Ovary (tissue), 3 donors: ENCODE data around the gene SULT4A1.

Source experiments
- POLR2A ChIP-seq: fragments of 450-650 bp; IDR thresholded peaks from one replicate; pipeline ENCODE4 v1.6.1; 2017; ENCODE audit warnings: antibody characterized with exemption, mild to moderate bottlenecking, moderate library complexity
- TF ChIP-seq, protein P1 (sequence below), 3 donors: fragments of 450-650 bp in 2 of 3; fragments of 200-600 bp in 1 of 3; IDR thresholded peaks; one replicate each; pipeline versions ENCODE4 v1.5.1 to v1.8.0; 2016 to 2022; ENCODE audit warnings: antibody characterized with exemption in 3 of 3, mild to moderate bottlenecking in 1 of 3
- donor health status: DM: no; HTN: no; CAD: no.

DNA sequence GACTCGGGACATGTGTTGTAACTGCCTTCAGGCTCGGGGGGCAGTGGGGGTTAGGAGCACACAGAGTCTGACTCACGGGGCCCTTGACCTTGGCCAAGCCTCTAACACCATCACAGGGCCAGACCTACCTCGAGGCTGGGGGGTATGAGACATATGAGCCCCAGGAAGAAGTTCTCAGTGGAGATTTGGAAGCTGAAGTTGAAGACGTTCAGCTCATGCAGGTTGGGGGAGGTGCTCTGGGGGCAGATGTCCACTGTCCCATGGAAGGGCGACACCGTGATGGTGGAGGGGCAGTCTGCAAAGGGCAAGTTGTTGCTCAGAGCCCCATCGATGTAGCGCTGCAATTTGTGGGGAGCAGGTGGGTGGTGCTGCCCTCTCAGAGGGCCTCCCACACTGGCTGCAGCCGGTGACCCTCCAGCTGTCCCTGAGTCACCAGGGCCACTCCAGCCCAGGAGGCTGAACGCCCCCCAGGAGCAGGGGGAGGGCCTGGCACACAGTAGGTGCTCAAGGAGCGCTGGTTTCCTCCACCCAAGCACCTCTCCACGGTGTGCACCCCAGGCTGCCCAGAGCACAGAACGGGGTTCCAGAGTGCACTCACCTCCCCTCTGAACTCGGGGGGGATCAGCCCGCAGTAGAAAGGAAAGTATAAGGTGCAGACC lies 27.0 kb upstream of the SULT4A1 start:
- TF ChIP-seq, protein P1, sequence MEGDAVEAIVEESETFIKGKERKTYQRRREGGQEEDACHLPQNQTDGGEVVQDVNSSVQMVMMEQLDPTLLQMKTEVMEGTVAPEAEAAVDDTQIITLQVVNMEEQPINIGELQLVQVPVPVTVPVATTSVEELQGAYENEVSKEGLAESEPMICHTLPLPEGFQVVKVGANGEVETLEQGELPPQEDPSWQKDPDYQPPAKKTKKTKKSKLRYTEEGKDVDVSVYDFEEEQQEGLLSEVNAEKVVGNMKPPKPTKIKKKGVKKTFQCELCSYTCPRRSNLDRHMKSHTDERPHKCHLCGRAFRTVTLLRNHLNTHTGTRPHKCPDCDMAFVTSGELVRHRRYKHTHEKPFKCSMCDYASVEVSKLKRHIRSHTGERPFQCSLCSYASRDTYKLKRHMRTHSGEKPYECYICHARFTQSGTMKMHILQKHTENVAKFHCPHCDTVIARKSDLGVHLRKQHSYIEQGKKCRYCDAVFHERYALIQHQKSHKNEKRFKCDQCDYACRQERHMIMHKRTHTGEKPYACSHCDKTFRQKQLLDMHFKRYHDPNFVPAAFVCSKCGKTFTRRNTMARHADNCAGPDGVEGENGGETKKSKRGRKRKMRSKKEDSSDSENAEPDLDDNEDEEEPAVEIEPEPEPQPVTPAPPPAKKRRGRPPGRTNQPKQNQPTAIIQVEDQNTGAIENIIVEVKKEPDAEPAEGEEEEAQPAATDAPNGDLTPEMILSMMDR (IDR thresholded peaks at IDR 0.05), result no peak
- no peak for TF ChIP-seq POLR2A
